Fibroblast of lung (primary cell): ENCODE results near the gene TNRC18.

Experiments used
- CTCF ChIP-seq, 2 donors: IDR thresholded peaks in 1 of 2; conservative IDR thresholded peaks in 1 of 2; 1 replicate in 1 of 2; 2 replicates in 1 of 2; pipeline ENCODE4 v1.5.1; 2011 to 2012; ENCODE audit warnings: low read length in 2 of 2, control low read depth in 1 of 2, inconsistent platforms in 1 of 2, low read depth in 1 of 2, mild to moderate bottlenecking in 1 of 2
- EZH2 ChIP-seq: IDR thresholded peaks from 2 replicates; pipeline ENCODE4 v1.5.1; 2012; ENCODE audit warnings: low read length, control low read depth, mild to moderate bottlenecking; ENCODE audit errors: missing control alignments

- TF ChIP-seq EZH2: no peak
- no peak for TF ChIP-seq CTCF (conservative IDR thresholded peaks at IDR 0.05 in 1 of 2, IDR thresholded peaks at IDR 0.05 in 1 of 2; ENCODE audit: low read depth in 1 of 2, low read length in 2 of 2)
Measured at GRCh38 chr7:5300366-5300765, 123.3 kb downstream of the TNRC18 start.
